H9 (cell line): ENCODE results near the gene NPR1. TPM values are rescaled to one million over a fixed set of nuclear protein-coding genes. Genes with fewer than 3 reads are reported as not detected.
"Not testable (repeated sequence)": the region's sequence is repeated elsewhere in the genome, so short reads cannot be mapped to it uniquely, and the experiment has no call there.

Experiments used
- DNase-seq: peaks from one replicate; pipeline ENCODE4 v3.0.0-alpha.2; 2017
- H2AFZ ChIP-seq: one replicate; pipeline ENCODE4 v1.6.1; 2013; ENCODE audit warnings: mild to moderate bottlenecking, low read length, control low read depth, moderate library complexity
- H2AK5ac ChIP-seq: 2 replicates; pipeline ENCODE4 v1.6.1; 2013; ENCODE audit warnings: low read length, control low read depth, mixed read lengths; ENCODE audit not compliant: insufficient read length
- H2BK120ac ChIP-seq: one replicate; pipeline ENCODE4 v1.6.1; 2013; ENCODE audit warnings: low read depth, mild to moderate bottlenecking, low read length, control low read depth, inconsistent platforms; ENCODE audit not compliant: poor library complexity, severe bottlenecking
- H2BK12ac ChIP-seq: 2 replicates; pipeline ENCODE4 v1.6.1; 2013; ENCODE audit warnings: low read length, control low read depth, mixed read lengths, low read depth; ENCODE audit not compliant: insufficient read length
- H2BK15ac ChIP-seq: 2 replicates; pipeline ENCODE4 v1.6.1; 2013; ENCODE audit warnings: low read depth, low read length, control low read depth
- H2BK20ac ChIP-seq: one replicate; pipeline ENCODE4 v1.6.1; 2013; ENCODE audit warnings: low read depth, mild to moderate bottlenecking, low read length, control low read depth, inconsistent platforms; ENCODE audit not compliant: poor library complexity, severe bottlenecking
- H2BK5ac ChIP-seq: 2 replicates; pipeline ENCODE4 v1.6.1; 2013; ENCODE audit warnings: low read length, control low read depth, mixed read lengths; ENCODE audit not compliant: insufficient read length
- H3K14ac ChIP-seq: 2 replicates; pipeline ENCODE4 v1.6.1; 2013; ENCODE audit warnings: low read length, control low read depth; ENCODE audit not compliant: insufficient read depth
- H3K18ac ChIP-seq: 2 replicates; pipeline ENCODE4 v1.6.1; 2013; ENCODE audit warnings: low read depth, mild to moderate bottlenecking, mixed read lengths, low read length, control low read depth; ENCODE audit not compliant: insufficient read length
- H3K23ac ChIP-seq: 2 replicates; pipeline ENCODE4 v1.6.1; 2013; ENCODE audit warnings: low read length, control low read depth, mixed read lengths, low read depth; ENCODE audit not compliant: insufficient read length
- H3K23me2 ChIP-seq: 2 replicates; pipeline ENCODE4 v1.6.1; 2013; ENCODE audit warnings: low read depth, mild to moderate bottlenecking, mixed read lengths, low read length, control low read depth; ENCODE audit not compliant: insufficient read length, poor library complexity, severe bottlenecking
- H3K27ac ChIP-seq: 2 replicates; pipeline ENCODE4 v1.5.1; 2013; ENCODE audit warnings: low read length, control low read depth, mixed read lengths, low read depth; ENCODE audit not compliant: insufficient read length
- H3K27me3 ChIP-seq: 2 replicates; pipeline ENCODE4 v1.6.1; 2013; ENCODE audit warnings: low read length, control low read depth, inconsistent platforms; ENCODE audit not compliant: insufficient read depth
- H3K4ac ChIP-seq: 2 replicates; pipeline ENCODE4 v1.6.1; 2013; ENCODE audit warnings: low read depth, mild to moderate bottlenecking, control low read depth, inconsistent platforms, low read length, moderate library complexity
- H3K4me1 ChIP-seq: 2 replicates; pipeline ENCODE4 v1.6.1; 2013; ENCODE audit warnings: low read length, control low read depth, inconsistent platforms; ENCODE audit not compliant: insufficient read depth
- H3K4me2 ChIP-seq: 2 replicates; pipeline ENCODE4 v1.6.1; 2013; ENCODE audit warnings: low read length, control low read depth, mixed read lengths; ENCODE audit not compliant: insufficient read length, insufficient read depth
- H3K56ac ChIP-seq: 2 replicates; pipeline ENCODE4 v1.6.1; 2013; ENCODE audit warnings: low read depth, mild to moderate bottlenecking, mixed read lengths, low read length, control low read depth; ENCODE audit not compliant: insufficient read length
- H3K79me1 ChIP-seq: 2 replicates; pipeline ENCODE4 v1.6.1; 2013; ENCODE audit warnings: low read depth, mild to moderate bottlenecking, moderate library complexity, low read length, control low read depth, inconsistent platforms; ENCODE audit not compliant: insufficient read depth, poor library complexity, severe bottlenecking
- H3K79me2 ChIP-seq: 2 replicates; pipeline ENCODE4 v1.6.1; 2013; ENCODE audit warnings: low read length, control low read depth, inconsistent platforms; ENCODE audit not compliant: insufficient read depth
- H3K9ac ChIP-seq: 2 replicates; pipeline ENCODE4 v1.6.1; 2013; ENCODE audit warnings: low read length, control low read depth, mixed read lengths; ENCODE audit not compliant: insufficient read length; ENCODE audit errors: extremely low read depth
- H3K9me3 ChIP-seq: one replicate; pipeline ENCODE4 v1.6.1; 2013; ENCODE audit warnings: low read depth, low read length, inconsistent platforms; ENCODE audit not compliant: control insufficient read depth
- H3T11ph ChIP-seq: one replicate; pipeline ENCODE4 v1.6.1; 2013; ENCODE audit warnings: mild to moderate bottlenecking, low read length, control low read depth, inconsistent platforms
- H4K20me1 ChIP-seq: one replicate; pipeline ENCODE4 v1.6.1; 2013; ENCODE audit not compliant: control insufficient read depth, insufficient read length, insufficient read depth
- H4K5ac ChIP-seq: 2 replicates; pipeline ENCODE4 v1.6.1; 2013; ENCODE audit warnings: low read depth, mild to moderate bottlenecking, mixed read lengths, low read length, control low read depth; ENCODE audit not compliant: insufficient read length
- H4K8ac ChIP-seq: replicated peaks from 2 replicates; pipeline ENCODE4 v1.6.1; 2013; ENCODE audit warnings: low read length, control low read depth, mixed read lengths, low read depth; ENCODE audit not compliant: insufficient read length
- H4K91ac ChIP-seq: 2 replicates; pipeline ENCODE4 v1.6.1; 2013; ENCODE audit warnings: low read depth, mild to moderate bottlenecking, moderate library complexity, mixed read lengths, low read length, control low read depth; ENCODE audit not compliant: insufficient read length
- H3K27ac Mint-ChIP-seq, 3 experiments: 2 replicates in 2 of 3; 3 replicates in 1 of 3; pipeline ENCODE4 v1.8.0; 2020 to 2021; ENCODE audit warnings: mixed read lengths in 3 of 3, mild to moderate bottlenecking in 1 of 3, moderate library complexity in 1 of 3
- H3K27me3 Mint-ChIP-seq: 2 replicates; pipeline ENCODE4 v1.8.0; 2021; ENCODE audit warnings: low read depth, mild to moderate bottlenecking, moderate library complexity, mixed read lengths
- H3K36me3 Mint-ChIP-seq, 3 experiments: 2 replicates in 2 of 3; 3 replicates in 1 of 3; pipeline ENCODE4 v1.8.0; 2020 to 2021; ENCODE audit warnings: low read depth in 3 of 3, mixed read lengths in 3 of 3; ENCODE audit not compliant: insufficient read depth in 1 of 3
- H3K4me1 Mint-ChIP-seq, 2 experiments: 2 replicates each; pipeline ENCODE4 v1.8.0; 2020; ENCODE audit warnings: mixed read lengths in 2 of 2
- H3K4me3 Mint-ChIP-seq, 2 experiments: 2 replicates in 1 of 2; 3 replicates in 1 of 2; pipeline ENCODE4 v1.8.0; 2020 to 2021; ENCODE audit warnings: mild to moderate bottlenecking in 2 of 2, mixed read lengths in 2 of 2, moderate library complexity in 1 of 2
- H3K9me3 Mint-ChIP-seq, 2 experiments: 2 replicates in 1 of 2; 3 replicates in 1 of 2; pipeline ENCODE4 v1.8.0; 2020; ENCODE audit warnings: mild to moderate bottlenecking in 2 of 2, mixed read lengths in 2 of 2, moderate library complexity in 1 of 2
- CTCF ChIP-seq: fragments of 200-600 bp; sonication (generic); conservative IDR thresholded peaks from 3 replicates; pipeline ENCODE4 v1.8.0; 2021; ENCODE audit warnings: antibody characterized with exemption, mild to moderate bottlenecking
- WGBS: extraction: QIAGEN DNeasy Blood & Tissue Kit; methylation state at CpG from one replicate; pipeline ENCODE4 v1.1.7; 2013; ENCODE audit warnings: missing lambda C conversion rate, low lambda C conversion rate, mixed read lengths; ENCODE audit not compliant: insufficient read length; ENCODE audit errors: extremely low coverage; 5-methylcytosine and 5-hydroxymethylcytosine counted together
- total RNA-seq: library from RNA; stranded (reverse); gene quantifications from 2 replicates; pipeline ENCODE4 v1.2.1, GENCODE V29; 2021

NPR1 gene
- total RNA-seq, 1 experiment from 2014 or later, result 8.6 TPM

GRCh38 chr1:153639280-153639679 is 39.2 kb upstream of the NPR1 start:
- no peak overlapping the region for H2AFZ ChIP-seq
- H3K4ac ChIP-seq, result no peak overlapping the region
- H3K27ac ChIP-seq, result no peak overlapping the region
- no peak overlapping the region for H3T11ph ChIP-seq
- H3K56ac ChIP-seq, result no peak overlapping the region
- no peak overlapping the region for H2BK20ac ChIP-seq
- Mint-ChIP-seq H3K27ac (no peak overlapping the region), H3K36me3 (peaks cover 59 to 91% (median 87%) of the 10 kb centered on the region in 3 experiments), H3K4me3 (no peak overlapping the region), H3K9me3 (peaks cover 0 to 3% of the 10 kb centered on the region in 2 experiments; a peak in 1 of 5 replicates), H3K4me1 (peaks cover 5 to 9% of the 10 kb centered on the region in 2 experiments), H3K27me3 (no peaks in the 10 kb centered on the region)
- no peak overlapping the region for H3K23ac ChIP-seq
- H3K79me1 ChIP-seq, result peaks cover 4% of the 10 kb centered on the region
- no peaks in the 10 kb centered on the region for H3K4me1 ChIP-seq
- no peak overlapping the region for H2BK15ac ChIP-seq
- H4K8ac ChIP-seq, result no peak overlapping the region
- H3K9ac ChIP-seq, result no peak overlapping the region
- no peak for TF ChIP-seq CTCF
- no peaks in the 10 kb centered on the region for H3K9me3 ChIP-seq
- H2AK5ac ChIP-seq, result no peak overlapping the region
- no peaks in the 10 kb centered on the region for H3K27me3 ChIP-seq
- H3K79me2 ChIP-seq, result peaks cover 4% of the 10 kb centered on the region; the same call in 1 of the 2 replicates
- peaks cover 3% of the 10 kb centered on the region for H3K23me2 ChIP-seq
- H3K14ac ChIP-seq, result no peak overlapping the region
- H4K91ac ChIP-seq, result no peak overlapping the region
- no peak for DNase-seq
- no CpG with 5 or more reads among the region's 3 CpGs for WGBS
- H3K18ac ChIP-seq, result no peak overlapping the region
- no peak overlapping the region for H3K4me2 ChIP-seq
- no peak overlapping the region for H2BK12ac ChIP-seq
- no peaks in the 10 kb centered on the region for H4K20me1 ChIP-seq
- H2BK120ac ChIP-seq, result no peak overlapping the region
- no peak overlapping the region for H2BK5ac ChIP-seq
- no peak overlapping the region for H4K5ac ChIP-seq

- not testable (repeated sequence) for H3K4ac ChIP-seq, H3K79me2 ChIP-seq
- H3K36me3 Mint-ChIP-seq, result peaks cover 62 to 95% (median 89%) of the 10 kb centered on the region in 3 experiments
Measured at GRCh38 chr1:153640213-153640612, 38.3 kb upstream of the NPR1 start.

More at GRCh38 chr1:153640213-153640612, 38.3 kb upstream of the NPR1 start:
- not testable (repeated sequence) for H3K9ac ChIP-seq, H3K27ac ChIP-seq, H3K18ac ChIP-seq, H2AFZ ChIP-seq, H4K8ac ChIP-seq, H2BK15ac ChIP-seq, H4K20me1 ChIP-seq, H2AK5ac ChIP-seq, H3K4me2 ChIP-seq, H3K4me1 ChIP-seq, H2BK12ac ChIP-seq, H3K4me1 Mint-ChIP-seq, H3K79me1 ChIP-seq, H3K23me2 ChIP-seq, H3K27me3 Mint-ChIP-seq, H3K56ac ChIP-seq, H3K9me3 Mint-ChIP-seq, H3K9me3 ChIP-seq, H3K14ac ChIP-seq, H4K5ac ChIP-seq, H4K91ac ChIP-seq, H3K27me3 ChIP-seq, H3K4me3 Mint-ChIP-seq, H2BK120ac ChIP-seq, H2BK5ac ChIP-seq, DNase-seq, H3K27ac Mint-ChIP-seq, H2BK20ac ChIP-seq, H3T11ph ChIP-seq, H3K23ac ChIP-seq
- no CpG with 5 or more reads among the region's 5 CpGs for WGBS
